ENCODE measurements around the gene HECW1. TPM values are rescaled to one million over a fixed set of nuclear protein-coding genes. Genes with fewer than 3 reads are reported as not detected.
A peak's percentile ranks its signal among the peaks of the same experiment; 100 is the strongest.

The HECW1 gene
- total RNA-seq, 1 donor from 2014 or later: 68.7 TPM

GRCh38 chr7:43099750-43100149, 12.7 kb upstream of the HECW1 start:
- Mint-ChIP-seq H3K9me3 (ENCODE audit: unreplicated experiment) (no peaks in the 10 kb centered on the region), H3K36me3 (ENCODE audit: unreplicated experiment) (no peaks in the 10 kb centered on the region), H3K4me3 (ENCODE audit: unreplicated experiment) (no peak overlapping the region), H3K27me3 (ENCODE audit: unreplicated experiment) (peaks cover 2% of the 10 kb centered on the region), H3K4me1 (ENCODE audit: low read depth, unreplicated experiment) (no peaks in the 10 kb centered on the region), H3K27ac (ENCODE audit: unreplicated experiment) (no peak overlapping the region)
- DNase-seq: no peak
- TF ChIP-seq, protein P1, sequence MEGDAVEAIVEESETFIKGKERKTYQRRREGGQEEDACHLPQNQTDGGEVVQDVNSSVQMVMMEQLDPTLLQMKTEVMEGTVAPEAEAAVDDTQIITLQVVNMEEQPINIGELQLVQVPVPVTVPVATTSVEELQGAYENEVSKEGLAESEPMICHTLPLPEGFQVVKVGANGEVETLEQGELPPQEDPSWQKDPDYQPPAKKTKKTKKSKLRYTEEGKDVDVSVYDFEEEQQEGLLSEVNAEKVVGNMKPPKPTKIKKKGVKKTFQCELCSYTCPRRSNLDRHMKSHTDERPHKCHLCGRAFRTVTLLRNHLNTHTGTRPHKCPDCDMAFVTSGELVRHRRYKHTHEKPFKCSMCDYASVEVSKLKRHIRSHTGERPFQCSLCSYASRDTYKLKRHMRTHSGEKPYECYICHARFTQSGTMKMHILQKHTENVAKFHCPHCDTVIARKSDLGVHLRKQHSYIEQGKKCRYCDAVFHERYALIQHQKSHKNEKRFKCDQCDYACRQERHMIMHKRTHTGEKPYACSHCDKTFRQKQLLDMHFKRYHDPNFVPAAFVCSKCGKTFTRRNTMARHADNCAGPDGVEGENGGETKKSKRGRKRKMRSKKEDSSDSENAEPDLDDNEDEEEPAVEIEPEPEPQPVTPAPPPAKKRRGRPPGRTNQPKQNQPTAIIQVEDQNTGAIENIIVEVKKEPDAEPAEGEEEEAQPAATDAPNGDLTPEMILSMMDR (IDR thresholded peaks at IDR 0.05; ENCODE audit: partially characterized antibody, unreplicated experiment): no peak

DNA sequence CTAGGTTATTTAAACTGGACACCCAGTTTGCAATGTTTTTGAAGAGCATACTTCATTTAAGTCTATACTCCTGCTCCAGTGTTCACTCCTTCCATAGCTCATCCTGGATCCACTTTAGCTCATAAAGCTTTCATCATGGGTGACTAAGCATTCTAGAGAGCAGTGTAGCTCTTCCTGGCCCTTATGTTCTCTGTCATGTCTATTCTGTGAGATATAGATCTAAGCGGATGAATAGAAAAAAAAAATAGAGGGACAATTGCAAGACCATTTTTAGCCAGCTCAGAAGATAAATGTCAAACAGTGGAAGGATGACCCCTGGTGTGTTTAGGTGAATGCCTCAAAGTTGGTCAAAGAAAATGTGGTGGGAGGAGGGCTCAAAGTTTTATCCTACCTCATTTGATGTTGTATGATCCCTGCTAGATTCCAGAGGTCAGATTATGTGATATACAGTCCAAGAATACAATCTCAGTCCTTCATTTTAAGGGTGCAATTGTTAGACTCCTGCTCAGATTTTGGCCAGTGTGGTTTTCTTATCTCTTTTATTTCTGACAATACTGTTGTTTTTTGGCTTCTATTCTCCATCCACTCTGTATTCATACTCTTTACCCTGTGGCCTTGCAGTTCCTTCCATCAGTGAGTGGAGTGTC, 7.5 kb upstream of the HECW1 start:
- TF ChIP-seq, protein P1 (IDR thresholded peaks at IDR 0.05; ENCODE audit: partially characterized antibody, unreplicated experiment): no peak
- no peak for DNase-seq
- Mint-ChIP-seq H3K4me1 (ENCODE audit: low read depth, unreplicated experiment) (no peaks in the 10 kb centered on the region), H3K27me3 (ENCODE audit: unreplicated experiment) (no peaks in the 10 kb centered on the region), H3K4me3 (ENCODE audit: unreplicated experiment) (no peak overlapping the region), H3K27ac (ENCODE audit: unreplicated experiment) (no peak overlapping the region), H3K36me3 (ENCODE audit: unreplicated experiment) (no peaks in the 10 kb centered on the region), H3K9me3 (ENCODE audit: unreplicated experiment) (no peaks in the 10 kb centered on the region)

DNA sequence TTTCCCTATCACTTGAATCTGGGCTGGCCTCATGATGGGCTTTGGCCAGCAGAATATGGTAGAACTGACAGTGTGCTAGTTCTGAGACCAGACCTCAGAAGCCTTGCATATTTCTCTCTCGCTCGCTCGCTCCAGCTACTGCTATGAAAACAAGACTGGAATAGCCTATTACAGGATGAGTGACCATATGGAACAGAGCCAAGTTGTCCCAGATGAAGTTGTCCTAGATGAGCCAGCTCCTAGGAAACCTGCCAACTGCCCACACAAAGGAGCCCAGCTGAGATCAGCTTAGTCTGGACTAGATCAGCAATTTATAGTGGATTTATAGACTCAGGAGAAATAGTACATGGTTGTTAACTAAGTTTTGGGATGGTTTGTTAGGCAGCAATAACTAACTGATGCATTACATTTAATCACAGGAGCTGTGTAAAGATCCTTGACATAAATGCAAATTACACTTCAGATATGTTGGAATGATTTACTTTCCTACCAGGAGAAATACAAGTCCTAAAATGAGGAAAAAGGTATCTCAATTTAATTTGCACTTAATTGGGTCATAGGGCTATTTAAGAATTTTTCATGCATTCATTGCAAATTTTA, 6.8 kb upstream of the HECW1 start:
- TF ChIP-seq, protein P1 (IDR thresholded peaks at IDR 0.05; ENCODE audit: partially characterized antibody, unreplicated experiment): no peak
- no peaks in the 10 kb centered on the region for H3K9me3 Mint-ChIP-seq (ENCODE audit: unreplicated experiment)
- no peak overlapping the region for H3K27ac Mint-ChIP-seq (ENCODE audit: unreplicated experiment)
- H3K4me1 Mint-ChIP-seq (ENCODE audit: low read depth, unreplicated experiment): no peaks in the 10 kb centered on the region
- no peaks in the 10 kb centered on the region for H3K36me3 Mint-ChIP-seq (ENCODE audit: unreplicated experiment)
- no peak overlapping the region for H3K4me3 Mint-ChIP-seq (ENCODE audit: unreplicated experiment)
- H3K27me3 Mint-ChIP-seq (ENCODE audit: unreplicated experiment): no peaks in the 10 kb centered on the region
- DNase-seq: no peak

- TF ChIP-seq, protein P1 (IDR thresholded peaks at IDR 0.05; ENCODE audit: partially characterized antibody, unreplicated experiment): peak; percentile 84
- Mint-ChIP-seq H3K27me3 (ENCODE audit: unreplicated experiment) (peaks cover 10% of the 10 kb centered on the region), H3K9me3 (ENCODE audit: unreplicated experiment) (peaks cover 5% of the 10 kb centered on the region), H3K4me3 (ENCODE audit: unreplicated experiment) (no peak overlapping the region), H3K36me3 (ENCODE audit: unreplicated experiment) (no peaks in the 10 kb centered on the region), H3K4me1 (ENCODE audit: low read depth, unreplicated experiment) (peaks cover 9% of the 10 kb centered on the region), H3K27ac (ENCODE audit: unreplicated experiment) (no peak overlapping the region)
- DNase-seq: peak; percentile 91
These were observed 4.0 kb upstream of the HECW1 start for GRCh38 chr7:43108255-43109011.

Data from glutamatergic neuron (in vitro differentiated cells).